NCI-H69 (cell line): ENCODE measurements around the gene SLC2A4RG.

ENCODE experiments used
- DNase-seq: peaks from one replicate; lab custom pipeline; 2025; lab: John Stamatoyannopoulos, UW

The SLC2A4RG gene

DNA sequence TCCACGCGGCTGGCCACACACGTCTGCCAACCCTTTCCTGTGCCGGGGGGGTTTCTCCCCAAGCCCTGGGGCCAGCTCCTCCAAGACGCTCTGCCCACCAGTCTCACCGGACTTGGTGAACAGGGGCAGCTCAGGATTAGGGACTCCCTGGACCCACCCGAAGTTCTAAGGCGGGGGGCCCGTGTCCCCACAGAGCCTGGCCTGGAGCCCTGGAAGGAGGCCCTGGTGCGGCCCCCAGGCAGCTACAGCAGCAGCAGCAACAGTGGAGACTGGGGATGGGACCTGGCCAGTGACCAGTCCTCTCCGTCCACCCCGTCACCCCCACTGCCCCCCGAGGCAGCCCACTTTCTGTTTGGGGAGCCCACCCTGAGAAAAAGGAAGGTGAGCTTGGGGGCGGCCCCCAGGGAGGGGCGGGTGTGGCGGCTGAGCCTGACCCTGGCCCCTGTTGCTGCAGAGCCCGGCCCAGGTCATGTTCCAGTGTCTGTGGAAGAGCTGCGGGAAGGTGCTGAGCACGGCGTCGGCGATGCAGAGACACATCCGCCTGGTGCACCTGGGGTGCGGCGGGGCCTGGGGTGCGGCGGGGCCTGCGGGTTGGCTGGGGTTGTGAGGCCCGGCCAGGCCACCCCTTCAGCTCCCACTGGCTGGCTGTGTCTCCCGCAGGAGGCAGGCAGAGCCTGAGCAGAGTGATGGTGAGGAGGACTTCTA is 2.3 kb downstream of the SLC2A4RG start:
- DNase-seq, result no peak

DNA sequence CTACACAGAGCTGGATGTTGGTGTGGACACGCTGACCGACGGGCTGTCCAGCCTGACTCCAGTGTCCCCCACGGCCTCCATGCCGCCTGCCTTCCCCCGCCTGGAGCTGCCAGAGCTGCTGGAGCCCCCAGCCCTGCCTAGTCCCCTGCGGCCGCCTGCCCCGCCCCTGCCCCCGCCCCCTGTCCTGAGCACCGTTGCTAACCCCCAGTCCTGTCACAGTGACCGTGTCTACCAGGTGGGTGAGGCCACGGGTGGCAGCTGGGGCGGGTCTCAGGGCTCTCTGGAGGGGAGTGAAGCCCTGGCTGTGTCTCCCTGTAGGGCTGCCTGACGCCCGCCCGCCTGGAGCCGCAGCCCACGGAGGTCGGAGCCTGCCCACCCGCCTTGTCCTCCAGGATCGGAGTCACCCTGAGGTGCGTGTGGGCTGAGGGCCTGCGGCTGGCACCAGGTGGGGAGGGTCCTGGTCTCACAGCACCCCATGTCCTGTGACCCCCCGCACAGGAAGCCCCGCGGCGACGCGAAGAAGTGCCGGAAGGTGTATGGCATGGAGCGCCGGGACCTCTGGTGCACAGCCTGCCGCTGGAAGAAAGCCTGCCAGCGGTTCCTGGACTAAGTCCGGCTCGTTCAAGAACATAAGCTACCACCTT is 2.9 kb downstream of the SLC2A4RG start:
- DNase-seq, result no peak

DNA sequence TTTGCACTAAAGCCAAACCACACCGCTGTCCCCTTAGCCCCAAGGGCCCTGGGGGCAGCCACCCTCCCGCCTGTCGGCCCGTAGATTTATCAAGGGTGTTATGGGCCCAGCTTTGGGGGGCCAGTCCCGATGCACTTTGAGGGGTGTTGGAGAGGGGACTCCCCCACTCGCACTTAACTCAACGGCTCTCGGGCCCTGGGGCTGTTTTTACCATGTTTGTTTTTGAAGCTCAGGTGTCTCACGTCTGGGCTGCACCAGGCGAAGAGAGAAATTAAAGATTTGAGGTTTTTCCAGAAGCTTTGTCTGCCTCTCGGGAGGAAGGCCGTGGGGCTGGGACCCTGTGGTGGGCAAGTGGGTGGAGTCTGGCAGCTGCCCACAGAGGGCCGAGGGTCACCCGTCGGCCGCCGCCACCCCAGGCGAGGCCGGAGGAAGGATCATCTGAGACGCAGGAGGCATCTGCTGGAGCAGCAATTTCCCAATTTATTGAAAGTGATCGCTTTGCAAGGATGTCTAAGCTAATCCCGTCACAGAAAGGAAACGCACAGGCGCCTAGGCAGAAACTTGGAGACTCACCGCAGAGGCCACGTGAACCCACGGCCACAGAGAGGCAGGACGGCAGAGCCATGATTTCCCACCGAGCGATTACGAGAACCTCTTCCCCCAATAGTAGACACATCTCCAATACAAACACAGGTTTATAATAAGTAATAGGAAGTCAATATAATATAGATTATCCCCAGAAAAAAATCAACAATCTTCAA is 3.8 kb downstream of the SLC2A4RG start:
- DNase-seq, result no peak

DNA sequence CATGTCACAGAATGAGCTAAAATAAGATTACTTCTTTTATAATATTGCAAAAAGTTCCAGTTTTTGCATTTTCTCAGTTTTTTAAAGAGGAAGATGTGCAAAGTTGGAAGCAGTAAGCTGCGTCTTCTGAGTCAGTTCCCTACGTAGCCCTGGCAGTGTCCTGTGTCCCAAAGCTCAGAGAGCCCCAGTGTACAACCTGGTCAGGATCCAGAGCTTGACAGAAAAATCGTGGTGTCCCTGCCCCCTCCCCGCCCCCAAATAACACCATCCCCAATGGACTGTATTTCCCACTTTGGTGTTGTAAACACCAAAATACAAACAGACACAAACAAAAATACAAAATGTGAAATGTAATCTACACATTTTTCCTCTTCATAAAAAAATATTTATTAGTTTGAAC is 4.6 kb downstream of the SLC2A4RG start:
- DNase-seq, result no peak

DNA sequence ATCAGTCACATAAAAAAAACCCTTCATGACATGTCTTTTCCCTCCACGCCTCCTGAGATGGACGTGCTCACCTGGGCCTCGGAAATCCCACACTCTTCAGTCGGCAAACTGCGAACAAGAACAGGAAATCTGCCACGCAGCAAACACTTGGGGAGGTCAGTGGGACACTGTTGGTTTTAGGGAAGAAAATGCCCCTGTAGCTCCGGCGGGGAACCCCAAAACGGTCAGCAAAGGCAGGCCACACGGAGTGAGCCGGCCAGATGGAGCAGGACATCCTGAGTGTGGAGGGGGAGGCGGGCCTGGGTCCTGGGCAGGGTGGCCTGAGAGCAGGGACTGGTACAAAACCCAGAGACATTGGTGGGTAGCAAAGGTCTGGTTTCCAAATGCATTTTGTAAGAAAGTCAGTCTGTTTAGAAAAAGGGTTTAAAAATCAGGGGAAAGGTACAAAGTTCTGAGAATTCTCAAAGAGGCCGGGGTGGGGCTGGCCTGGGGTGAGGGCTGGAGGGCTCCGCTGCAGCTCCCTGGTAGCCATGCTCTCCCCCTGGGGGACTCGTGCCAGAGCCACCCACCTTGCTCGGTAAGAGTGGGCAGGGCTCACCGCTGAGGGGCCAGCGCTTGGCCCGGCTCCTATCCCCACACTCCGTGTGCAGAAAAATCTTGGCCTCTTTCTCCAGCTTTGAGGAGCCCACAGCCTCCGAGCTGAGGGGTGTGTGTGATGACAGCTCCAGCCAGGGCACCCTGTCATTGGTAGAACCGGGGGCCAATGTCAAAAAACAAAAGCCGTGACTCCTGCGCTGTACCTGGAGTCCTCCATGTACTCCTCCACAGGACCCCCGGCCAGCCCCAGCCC is 5.2 kb downstream of the SLC2A4RG start:
- DNase-seq, result no peak

DNA sequence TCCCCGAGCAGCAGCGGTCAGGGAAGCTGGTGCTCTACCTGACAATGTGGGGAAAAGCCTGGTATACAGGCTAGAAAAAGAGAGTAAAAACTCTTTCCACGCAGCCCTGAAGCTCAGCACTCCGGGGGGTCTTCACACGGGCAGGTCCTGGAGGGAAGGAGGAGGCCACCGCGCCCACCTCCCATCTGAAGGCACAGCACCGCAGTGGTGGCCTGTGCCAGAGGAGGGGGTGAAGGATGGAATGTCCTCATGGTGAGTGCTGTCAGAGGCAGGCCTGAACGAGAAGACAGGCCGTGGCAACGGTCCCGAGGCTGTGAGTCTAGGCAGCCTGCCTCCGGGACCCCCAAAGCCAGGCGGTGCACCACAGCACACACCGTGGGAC is 5.8 kb downstream of the SLC2A4RG start:
- no peak for DNase-seq

DNA sequence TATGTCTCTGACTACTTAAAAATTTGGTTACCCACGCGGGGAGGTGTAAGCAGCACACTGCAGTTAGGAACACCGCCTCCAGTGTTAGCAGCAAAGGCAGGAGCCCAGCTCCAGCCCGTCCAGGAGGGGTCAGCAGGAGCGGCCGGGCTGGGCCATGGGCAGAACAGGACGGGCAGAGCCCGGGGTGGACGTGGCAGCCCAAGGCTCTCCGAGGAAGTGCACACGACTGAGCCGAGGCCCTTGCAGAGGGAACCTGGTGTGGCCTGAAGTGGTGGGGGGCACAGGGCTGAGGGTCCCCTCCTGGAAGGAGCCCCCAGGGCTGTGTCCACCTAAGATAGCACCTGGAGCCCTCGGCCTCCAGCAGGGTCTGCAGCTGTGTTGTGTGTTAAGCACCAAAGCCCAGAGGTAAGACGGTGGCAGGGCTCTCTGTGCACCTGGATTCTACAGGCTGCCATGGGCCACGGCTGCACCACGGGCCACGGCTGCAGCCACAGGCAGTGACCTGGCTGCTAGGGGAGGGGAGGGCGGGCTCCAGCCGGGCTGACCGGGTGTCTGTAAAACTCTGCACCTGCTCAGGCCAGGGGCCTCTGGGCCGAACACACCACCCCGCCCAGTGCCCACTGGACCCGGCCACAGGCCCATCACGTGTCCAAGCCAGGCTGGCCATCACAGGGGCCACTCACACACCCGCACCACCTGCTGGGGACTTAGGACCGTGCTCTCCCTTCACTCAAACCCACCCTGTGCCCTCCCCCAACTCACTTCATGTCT is 6.6 kb downstream of the SLC2A4RG start:
- no peak for DNase-seq

DNA sequence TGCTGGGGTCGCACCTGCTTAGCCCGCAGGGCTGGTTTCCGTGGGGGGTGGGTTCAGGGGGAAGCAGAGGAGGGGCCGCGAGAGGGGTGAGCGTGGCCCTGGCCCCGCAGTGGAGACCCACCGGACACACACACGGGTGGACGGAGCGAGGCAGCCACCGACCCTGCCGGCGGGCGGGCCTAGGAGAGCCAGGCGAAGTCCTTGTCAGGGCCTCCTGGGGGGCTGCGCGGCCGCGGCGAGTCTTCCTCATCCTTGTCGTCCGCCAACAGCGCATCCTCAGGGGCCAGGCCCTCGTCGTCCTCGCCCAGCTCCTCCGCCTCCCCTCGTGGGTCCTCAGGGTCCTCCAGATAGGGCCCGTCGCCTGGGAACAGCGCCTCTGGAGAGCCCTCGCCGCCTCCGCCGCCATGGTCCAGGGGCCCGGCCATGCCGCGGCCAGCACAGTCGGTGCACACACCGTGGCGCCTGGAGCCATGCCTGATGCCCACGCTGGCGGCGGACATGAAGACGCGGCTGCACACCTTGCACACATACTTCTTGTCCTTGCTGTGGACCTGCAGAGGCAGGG is 7.3 kb downstream of the SLC2A4RG start:
- no peak for DNase-seq

DNA sequence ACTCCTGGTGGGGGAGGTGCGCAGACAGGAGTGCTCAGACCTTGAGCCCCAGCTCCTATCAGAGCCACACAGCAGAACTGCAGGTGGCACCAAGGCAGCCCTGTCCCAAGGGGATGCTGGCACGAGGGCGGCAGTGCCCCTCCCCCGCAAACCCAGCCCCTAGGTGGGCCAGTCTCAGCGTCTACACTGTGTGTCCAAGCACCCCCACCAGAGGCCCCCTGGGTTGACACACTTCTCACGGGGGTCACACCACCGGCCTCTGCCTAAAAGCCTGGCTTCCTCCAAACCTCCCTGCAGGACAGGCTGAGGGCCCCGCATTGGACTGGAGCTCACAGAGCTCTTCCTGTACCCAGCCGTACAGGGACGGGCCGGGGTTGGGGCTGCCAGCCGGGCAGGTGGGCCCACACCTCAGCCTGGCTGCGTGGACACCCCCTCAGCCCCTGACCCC is 8.1 kb downstream of the SLC2A4RG start:
- DNase-seq, result no peak

DNA sequence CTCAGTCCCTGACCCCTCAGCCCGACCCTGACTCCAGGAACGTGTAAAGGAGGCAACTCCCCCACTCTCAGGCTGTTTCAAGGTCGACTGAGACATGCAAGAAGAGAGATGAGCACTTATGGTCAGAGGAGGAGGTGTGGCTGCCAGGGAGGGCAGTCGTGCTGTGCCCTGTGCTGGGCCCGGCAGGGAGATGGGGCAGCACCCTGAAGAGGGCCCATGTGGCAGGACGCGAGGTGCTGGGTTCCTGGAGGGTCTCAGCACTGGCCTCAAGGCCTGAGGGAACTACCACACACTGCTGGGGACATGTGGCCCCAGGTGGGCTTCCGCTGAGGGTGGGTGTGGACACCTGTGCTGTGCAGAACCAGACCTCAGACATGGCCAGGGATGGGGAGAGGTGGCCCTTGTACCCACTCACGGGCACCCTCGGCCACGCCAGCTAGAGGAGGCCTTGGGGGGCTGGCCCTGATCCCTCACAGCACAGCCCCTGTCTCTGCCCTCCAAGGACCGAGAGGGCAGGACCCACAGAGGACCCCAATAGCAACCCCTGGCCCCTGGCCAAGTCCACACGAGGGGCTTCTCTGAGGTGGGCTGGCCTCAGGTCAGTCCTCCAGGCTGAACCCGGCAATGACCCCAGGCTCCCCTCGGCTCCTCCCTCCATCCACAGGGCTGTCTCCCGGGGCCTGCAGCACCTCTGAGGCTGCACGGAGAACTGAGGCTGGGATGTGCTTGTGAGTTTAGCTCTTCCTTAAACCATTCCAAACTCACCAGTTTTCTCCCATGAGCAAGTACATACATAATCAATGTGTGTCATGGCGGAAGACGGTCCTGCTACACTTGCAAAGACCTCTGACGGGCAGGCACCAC is 8.7 kb downstream of the SLC2A4RG start:
- DNase-seq, result no peak

DNA sequence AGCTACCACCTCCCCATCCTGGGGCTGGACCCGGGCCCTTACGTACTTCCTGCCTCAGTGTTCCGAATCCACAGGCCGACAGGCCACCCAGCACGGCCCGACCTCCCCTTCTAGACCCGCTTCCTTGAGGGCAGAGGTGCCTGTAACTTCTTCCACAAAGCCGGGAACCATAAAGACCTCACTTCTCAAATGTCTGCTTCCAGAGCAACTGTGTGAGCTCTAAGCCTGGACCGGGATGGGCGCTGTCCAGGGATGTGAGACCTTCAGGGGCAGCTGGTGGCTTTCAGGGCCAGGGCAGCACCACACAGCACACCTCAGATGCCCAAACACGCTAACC is 9.3 kb downstream of the SLC2A4RG start:
- no peak for DNase-seq

DNA sequence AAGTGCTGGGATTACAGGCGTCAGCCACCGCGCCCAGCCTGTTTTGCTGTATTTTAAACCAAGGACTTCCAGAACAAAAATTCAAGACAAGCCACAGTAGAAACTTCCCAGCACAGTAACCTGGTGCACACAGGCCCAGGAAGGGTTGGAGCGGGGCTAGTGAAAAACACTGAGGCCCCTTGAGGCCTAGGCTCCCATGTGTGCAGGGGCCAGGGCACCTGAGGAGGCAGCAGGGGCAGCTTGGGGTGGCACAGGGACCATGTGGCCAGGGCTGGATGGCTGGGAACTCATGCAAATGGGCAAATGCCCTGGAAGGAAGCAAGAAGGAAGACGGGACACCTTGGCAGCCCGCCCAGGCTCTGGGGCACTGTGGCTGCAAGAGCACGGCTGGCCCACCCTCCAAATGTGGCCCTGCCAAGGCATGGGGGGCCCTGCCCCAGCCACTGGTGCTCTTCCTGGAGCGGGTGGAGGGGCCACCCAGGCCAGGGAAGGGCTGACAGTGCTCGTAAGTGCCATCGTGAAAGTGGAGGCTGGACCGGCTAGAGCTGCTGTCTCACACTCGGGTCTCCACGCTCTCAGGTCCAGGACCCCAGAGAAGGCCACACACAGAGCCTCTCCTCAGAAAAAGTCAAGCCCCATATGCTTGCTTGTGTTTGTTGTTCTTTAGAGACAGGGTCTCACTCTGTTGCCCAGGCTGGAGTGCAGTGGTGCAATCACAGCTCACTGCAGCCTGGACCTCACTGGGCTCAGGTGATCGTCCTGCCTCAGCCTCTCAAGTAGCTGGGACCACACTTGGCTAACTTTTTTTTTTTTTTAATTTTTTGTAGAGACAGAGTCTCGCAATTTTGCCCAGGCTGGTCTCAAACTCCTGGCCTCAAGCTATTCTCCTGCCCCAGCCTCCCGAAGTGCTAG is 10.3 kb downstream of the SLC2A4RG start:
- no peak for DNase-seq

DNA sequence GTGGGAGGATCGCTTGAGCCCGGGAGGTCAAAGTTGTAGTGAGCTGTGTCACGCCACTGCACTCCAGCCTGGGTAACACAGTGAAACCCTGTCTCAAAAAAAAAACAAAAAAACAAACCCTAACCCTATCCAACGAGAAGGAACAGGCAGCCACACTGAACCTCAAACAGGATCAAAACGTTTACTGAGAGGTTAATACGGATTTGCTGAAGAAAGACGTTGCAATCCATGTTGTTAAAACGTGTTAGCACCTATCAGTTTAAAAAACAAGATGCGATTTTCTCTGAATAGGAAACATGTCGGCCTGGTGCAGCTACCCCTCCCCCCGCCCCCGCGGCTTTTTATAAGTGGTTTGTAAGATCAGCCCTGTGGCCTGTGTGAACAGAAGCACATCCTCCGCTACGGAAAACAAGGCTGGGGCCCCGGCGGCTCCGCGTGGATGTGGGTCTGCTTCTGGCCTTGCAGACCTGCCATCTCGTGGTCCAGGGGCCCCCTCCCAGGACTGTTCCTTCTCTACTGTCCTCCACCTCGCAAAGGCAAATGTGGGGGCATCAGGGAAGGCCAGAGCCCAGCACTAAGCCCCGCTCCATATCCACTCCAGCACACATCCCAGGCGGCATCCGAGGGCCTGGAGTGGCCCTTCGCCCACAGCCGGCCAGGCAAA is 11.4 kb downstream of the SLC2A4RG start:
- no peak for DNase-seq

DNA sequence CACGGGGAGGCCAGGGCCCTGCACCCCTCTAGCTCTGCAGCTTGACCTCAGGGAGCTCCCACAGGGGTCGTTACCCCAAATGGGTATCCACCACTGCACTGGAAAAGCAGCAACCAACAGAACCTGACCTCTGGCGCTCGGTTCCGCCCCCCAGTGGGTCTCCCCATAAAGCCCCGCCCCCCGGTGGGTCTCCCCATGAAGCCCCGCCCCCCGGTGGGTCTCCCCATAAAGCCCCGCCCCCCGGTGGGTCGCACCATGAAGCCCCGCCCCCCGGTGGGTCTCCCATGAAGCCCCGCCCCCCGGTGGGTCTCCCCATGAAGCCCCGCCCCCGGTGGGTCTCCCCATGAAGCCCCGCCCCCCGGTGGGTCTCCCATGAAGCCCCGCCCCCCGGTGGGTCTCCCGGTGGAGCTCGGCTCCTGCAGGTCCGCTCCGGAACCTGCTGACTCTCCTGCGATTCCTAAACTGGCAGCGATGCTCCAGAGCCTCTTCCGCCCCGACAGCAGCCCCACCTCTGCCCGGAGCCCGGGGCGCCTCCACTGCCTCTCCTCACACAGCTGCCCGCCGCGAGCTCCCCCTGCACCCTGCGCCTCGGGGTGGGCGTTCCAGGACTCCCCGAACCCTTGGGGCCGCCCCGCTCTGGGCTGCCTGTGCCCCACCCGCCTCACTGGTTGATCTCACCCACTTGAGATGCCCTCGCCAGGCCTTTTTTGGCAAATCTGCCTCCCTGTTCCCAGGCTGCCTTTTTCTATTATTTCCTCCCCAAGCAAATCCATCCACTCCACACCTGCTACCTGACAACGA is 12.1 kb downstream of the SLC2A4RG start:
- DNase-seq, result no peak

DNA sequence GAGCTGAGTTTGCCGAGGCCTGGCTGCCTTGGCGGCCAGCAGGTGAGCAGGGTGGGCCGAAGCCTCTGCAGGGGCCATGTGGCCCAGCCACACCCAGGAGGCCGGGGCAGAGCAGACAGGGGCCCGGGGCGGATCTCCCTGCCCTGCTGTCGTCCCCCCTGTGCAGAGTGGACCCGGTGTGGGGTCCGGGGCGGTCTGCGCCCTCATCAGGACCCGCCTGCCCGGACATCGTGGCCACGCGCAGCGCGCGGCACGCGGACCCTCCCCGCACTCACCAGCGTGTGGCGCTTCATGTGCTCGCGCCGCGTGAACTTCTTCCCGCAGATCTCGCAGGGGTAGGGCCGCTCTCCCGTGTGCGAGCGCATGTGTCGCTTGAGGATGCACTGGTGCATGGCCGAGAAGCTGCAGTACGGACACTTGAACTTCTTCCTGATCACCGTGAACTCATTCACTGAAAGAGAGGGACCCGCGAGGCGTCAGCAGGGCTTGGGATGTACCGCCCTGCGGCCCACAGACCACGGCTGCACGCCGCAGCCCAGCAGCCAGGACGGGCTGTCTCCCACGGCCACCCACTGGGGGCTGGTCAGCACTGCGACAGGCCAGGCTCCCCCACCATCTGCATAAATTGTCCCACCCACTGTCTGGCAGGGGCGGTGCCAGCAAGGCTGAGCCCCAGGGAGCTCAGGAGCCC is 13.0 kb downstream of the SLC2A4RG start:
- DNase-seq, result no peak

DNA sequence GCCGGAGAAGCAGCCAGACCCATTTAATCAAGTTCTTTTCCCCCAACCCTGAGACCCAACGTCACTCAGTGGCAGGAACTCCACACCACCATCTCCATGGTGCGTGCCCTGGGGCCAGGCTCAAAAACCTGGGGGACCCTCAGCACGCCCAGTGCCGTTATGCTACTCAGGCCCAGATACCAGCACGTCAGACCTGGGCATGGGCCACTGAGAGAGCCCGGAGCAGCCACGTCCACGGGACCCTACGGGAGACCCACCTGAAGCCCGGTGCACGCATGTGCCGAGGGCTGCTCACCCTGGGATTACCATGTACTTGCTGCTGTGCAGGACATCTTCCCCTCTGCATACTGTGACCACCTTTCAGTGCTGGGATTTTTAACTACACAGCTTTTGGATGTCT is 13.8 kb downstream of the SLC2A4RG start:
- no peak for DNase-seq

DNA sequence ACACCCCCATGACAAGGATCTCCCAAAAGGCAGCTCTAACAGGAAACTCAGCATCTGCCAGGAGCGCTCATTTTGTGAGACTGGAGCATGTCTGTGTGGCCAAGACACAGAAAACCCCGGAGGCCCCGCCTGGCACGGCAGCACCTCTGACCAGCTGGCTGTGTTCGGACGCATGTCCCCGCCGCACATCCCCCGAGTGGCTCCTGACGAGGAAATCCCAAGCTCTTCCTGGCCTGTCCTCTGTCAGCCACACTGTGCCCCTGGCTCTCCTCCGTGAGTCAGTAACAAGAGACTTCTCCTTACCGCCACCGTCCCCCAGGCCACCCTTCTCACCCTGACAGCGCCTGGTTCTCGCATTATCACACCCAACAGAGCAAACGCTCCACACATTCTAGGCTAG is 14.4 kb downstream of the SLC2A4RG start:
- DNase-seq, result no peak
